ENCODE data around the gene SHROOM2. TPM values are rescaled to one million over a fixed set of nuclear protein-coding genes. Genes with fewer than 3 reads are reported as not detected.

Gene SHROOM2
- total RNA-seq, 2 donors from 2014 or later, result 14.4 to 15.4 TPM

DNA sequence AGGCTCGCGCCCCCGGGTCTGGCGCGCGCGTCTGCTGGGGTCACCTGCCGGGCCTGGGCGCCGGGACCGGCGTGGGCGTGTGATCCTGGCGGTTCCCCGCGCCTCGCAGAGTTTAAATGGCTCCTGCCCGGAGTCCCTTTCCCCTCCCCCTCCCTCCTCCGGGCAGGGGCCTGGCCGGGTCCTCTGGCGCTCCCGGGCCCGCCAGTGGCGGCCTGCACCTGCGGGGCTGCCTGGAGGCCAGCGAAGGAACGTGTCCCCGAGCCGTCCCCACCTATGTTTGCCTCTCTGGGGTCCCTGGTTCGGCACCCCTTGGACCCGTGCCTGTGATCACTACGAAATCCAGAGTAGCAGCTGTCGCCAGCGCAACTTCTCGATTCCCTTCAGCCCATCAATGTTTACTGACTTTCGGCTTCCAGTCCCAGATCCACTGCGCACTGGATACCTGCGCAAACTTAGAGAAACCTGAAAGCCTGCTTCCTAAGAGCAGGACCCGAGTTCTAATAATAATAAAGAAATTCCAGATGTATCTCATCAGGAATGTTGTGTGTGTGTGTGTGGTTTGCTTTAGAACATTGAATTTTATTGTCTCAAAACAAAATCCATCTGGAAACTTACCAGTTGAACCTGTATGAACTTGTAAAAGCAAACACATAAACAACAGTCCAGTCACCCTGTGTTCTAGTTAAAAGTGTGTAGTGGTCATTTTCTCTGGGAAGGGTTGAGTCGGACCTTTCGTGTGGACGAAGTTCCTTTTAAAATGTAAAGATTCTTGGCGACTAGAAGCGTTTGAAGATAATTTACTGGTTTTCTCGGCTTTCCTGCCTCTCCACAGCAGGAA, 788 bp downstream of the SHROOM2 start:
- H3K27ac Mint-ChIP-seq, result peak overlapping the region; percentile 75
- H3K36me3 Mint-ChIP-seq (ENCODE audit: low read depth), result no peaks in the 10 kb centered on the region
- no peaks in the 10 kb centered on the region for H3K9me3 ChIP-seq (ENCODE audit: control insufficient read depth, low read length)
- H3K27me3 ChIP-seq (ENCODE audit: control insufficient read depth, insufficient read depth, low read length, poor library complexity, severe bottlenecking), result no peaks in the 10 kb centered on the region
- peak overlapping the region; percentile 78 for H3K4me3 Mint-ChIP-seq
- H3K36me3 ChIP-seq (ENCODE audit: control insufficient read depth, insufficient read depth, low read length), result no peaks in the 10 kb centered on the region
- no peak overlapping the region for H3K27ac ChIP-seq (ENCODE audit: low read depth, low read length)
- H3K4me1 ChIP-seq (ENCODE audit: control insufficient read depth, insufficient read depth, low read length), result peaks cover 3% of the 10 kb centered on the region
- H3K9me3 Mint-ChIP-seq, result peaks cover 56% of the 10 kb centered on the region
- H3K9ac ChIP-seq (ENCODE audit: extremely low read depth, low read length, poor library complexity, severe bottlenecking), result peak overlapping the region; percentile 45
- peak overlapping the region; percentile 85 for H3K4me3 ChIP-seq (ENCODE audit: low read length)
- 0% methylated on average over 5 to 43 of the region's 45 CpGs for WGBS, 2 experiments (ENCODE audit: insufficient coverage in 1 of 2, insufficient read length in 1 of 2)
- peaks cover 33% of the 10 kb centered on the region for H3K4me1 Mint-ChIP-seq
- H3K27me3 Mint-ChIP-seq (ENCODE audit: insufficient read depth), result no peaks in the 10 kb centered on the region
- TF ChIP-seq, protein P1, sequence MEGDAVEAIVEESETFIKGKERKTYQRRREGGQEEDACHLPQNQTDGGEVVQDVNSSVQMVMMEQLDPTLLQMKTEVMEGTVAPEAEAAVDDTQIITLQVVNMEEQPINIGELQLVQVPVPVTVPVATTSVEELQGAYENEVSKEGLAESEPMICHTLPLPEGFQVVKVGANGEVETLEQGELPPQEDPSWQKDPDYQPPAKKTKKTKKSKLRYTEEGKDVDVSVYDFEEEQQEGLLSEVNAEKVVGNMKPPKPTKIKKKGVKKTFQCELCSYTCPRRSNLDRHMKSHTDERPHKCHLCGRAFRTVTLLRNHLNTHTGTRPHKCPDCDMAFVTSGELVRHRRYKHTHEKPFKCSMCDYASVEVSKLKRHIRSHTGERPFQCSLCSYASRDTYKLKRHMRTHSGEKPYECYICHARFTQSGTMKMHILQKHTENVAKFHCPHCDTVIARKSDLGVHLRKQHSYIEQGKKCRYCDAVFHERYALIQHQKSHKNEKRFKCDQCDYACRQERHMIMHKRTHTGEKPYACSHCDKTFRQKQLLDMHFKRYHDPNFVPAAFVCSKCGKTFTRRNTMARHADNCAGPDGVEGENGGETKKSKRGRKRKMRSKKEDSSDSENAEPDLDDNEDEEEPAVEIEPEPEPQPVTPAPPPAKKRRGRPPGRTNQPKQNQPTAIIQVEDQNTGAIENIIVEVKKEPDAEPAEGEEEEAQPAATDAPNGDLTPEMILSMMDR (conservative IDR thresholded peaks at IDR 0.05), result no peak
- peak; percentile 69 for DNase-seq

DNA sequence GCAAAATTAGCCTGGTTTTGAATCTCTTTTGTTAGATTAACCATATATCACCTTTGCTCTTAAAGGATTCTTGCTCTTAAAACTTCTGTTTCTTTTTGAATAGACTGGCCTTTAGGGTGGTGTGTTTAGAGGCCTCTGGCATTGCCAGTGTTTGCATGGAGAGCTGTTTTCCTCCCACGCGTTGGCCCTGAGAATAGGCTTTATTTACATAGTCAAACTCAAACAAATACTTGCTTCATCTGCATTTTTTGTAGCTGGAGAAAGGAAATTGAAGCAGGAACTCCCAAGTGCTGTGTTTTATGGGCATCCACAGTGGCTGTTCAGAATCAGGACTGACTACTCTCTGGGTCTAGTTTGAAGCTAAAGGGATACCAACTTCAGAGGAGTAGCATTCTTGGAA, 2.7 kb downstream of the SHROOM2 start:
- Mint-ChIP-seq H3K9me3 (peaks cover 54% of the 10 kb centered on the region), H3K4me3 (peak overlapping the region; percentile 78), H3K27ac (peak overlapping the region; percentile 82), H3K27me3 (ENCODE audit: insufficient read depth) (no peaks in the 10 kb centered on the region), H3K4me1 (peaks cover 37% of the 10 kb centered on the region), H3K36me3 (ENCODE audit: low read depth) (no peaks in the 10 kb centered on the region)
- Histone ChIP-seq H3K36me3 (ENCODE audit: control insufficient read depth, insufficient read depth, low read length) (no peaks in the 10 kb centered on the region), H3K4me3 (ENCODE audit: low read length) (peak overlapping the region; percentile 69), H3K27me3 (ENCODE audit: control insufficient read depth, insufficient read depth, low read length, poor library complexity, severe bottlenecking) (no peaks in the 10 kb centered on the region), H3K9ac (ENCODE audit: extremely low read depth, low read length, poor library complexity, severe bottlenecking) (peak overlapping the region; percentile 44), H3K9me3 (ENCODE audit: control insufficient read depth, low read length) (no peaks in the 10 kb centered on the region), H3K27ac (ENCODE audit: low read depth, low read length) (no peak overlapping the region), H3K4me1 (ENCODE audit: control insufficient read depth, insufficient read depth, low read length) (peaks cover 3% of the 10 kb centered on the region)
- TF ChIP-seq, protein P1 (conservative IDR thresholded peaks at IDR 0.05), result no peak
- 7% methylated on average over 2 of the region's 2 CpGs; no CpG with 5 or more reads in 1 of the 2 experiments for WGBS, 2 experiments (ENCODE audit: insufficient coverage in 1 of 2, insufficient read length in 1 of 2)
- DNase-seq, result no peak

DNA sequence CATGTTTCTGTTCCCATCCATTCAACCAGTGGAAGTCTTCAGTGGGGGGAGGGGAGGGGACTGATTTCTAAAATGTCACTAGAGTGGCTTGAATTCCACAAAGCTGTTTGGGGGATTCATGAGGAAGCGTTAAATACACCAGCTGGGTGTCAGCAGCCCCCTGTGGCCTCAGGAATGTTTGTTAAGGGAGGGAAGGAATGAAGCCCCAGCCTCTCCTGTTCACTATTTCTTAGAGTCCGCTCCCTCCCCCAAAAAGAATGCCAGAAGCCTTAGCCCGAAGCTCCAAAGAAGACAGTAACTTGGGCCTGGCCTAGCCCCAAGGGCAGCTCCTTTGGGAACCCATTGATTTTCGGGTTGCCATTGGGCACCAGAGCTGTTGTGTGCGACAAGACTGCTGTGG, 3.3 kb downstream of the SHROOM2 start:
- 17 to 33% methylated on average over 2 to 5 of the region's 5 CpGs for WGBS, 2 experiments (ENCODE audit: insufficient coverage in 1 of 2, insufficient read length in 1 of 2)
- H3K4me3 Mint-ChIP-seq, result peak overlapping the region; percentile 78
- peaks cover 37% of the 10 kb centered on the region for H3K4me1 Mint-ChIP-seq
- TF ChIP-seq, protein P1 (conservative IDR thresholded peaks at IDR 0.05), result no peak
- Histone ChIP-seq H3K4me3 (ENCODE audit: low read length) (peak overlapping the region; percentile 69), H3K9me3 (ENCODE audit: control insufficient read depth, low read length) (no peaks in the 10 kb centered on the region), H3K27me3 (ENCODE audit: control insufficient read depth, insufficient read depth, low read length, poor library complexity, severe bottlenecking) (no peaks in the 10 kb centered on the region), H3K36me3 (ENCODE audit: control insufficient read depth, insufficient read depth, low read length) (no peaks in the 10 kb centered on the region), H3K4me1 (ENCODE audit: control insufficient read depth, insufficient read depth, low read length) (peaks cover 3% of the 10 kb centered on the region), H3K9ac (ENCODE audit: extremely low read depth, low read length, poor library complexity, severe bottlenecking) (peak overlapping the region; percentile 44), H3K27ac (ENCODE audit: low read depth, low read length) (no peak overlapping the region)
- H3K9me3 Mint-ChIP-seq, result peaks cover 53% of the 10 kb centered on the region
- peak overlapping the region; percentile 82 for H3K27ac Mint-ChIP-seq
- DNase-seq, result peak; percentile 84
- no peaks in the 10 kb centered on the region for H3K27me3 Mint-ChIP-seq (ENCODE audit: insufficient read depth)
- H3K36me3 Mint-ChIP-seq (ENCODE audit: low read depth), result peaks cover under 1% of the 10 kb centered on the region
